Adrenal gland (tissue), 12 donors: ENCODE results near the gene ST6GALNAC3. TPM values are rescaled to one million over a fixed set of nuclear protein-coding genes. Genes with fewer than 3 reads are reported as not detected.
"Not testable (repeated sequence)": the region's sequence is repeated elsewhere in the genome, so short reads cannot be mapped to it uniquely, and the experiment has no call there.

Source experiments
- DNase-seq, 7 donors: peaks; one replicate each; pipeline ENCODE4 v3.0.0-alpha.2; 2019 to 2020
- H3K27ac ChIP-seq, 5 donors: fragments of 200-600 bp; sonication (generic) in 4 of 5; 1 replicate in 3 of 5; 2 replicates in 2 of 5; pipeline versions ENCODE4 v1.5.1 to v1.8.0; 2016 to 2020; ENCODE audit warnings: mild to moderate bottlenecking in 1 of 5
- H3K27me3 ChIP-seq: fragments of 200-600 bp; 2 replicates; pipeline ENCODE4 v1.8.0; 2021
- H3K36me3 ChIP-seq, 2 donors: fragments of 200-600 bp; replicated peaks in 1 of 2; 1 replicate in 1 of 2; 2 replicates in 1 of 2; pipeline versions ENCODE4 v1.5.1 to v1.8.0; 2018 to 2022
- H3K4me1 ChIP-seq, 2 donors: fragments of 200-600 bp; replicated peaks in 1 of 2; 1 replicate in 1 of 2; 2 replicates in 1 of 2; pipeline versions ENCODE4 v1.5.1 to v1.8.0; 2018 to 2021
- H3K4me3 ChIP-seq, 4 donors: fragments of 200-600 bp; sonication (generic) in 3 of 4; one replicate each; pipeline ENCODE4 v1.5.1; 2016 to 2018
- H3K9me3 ChIP-seq, 3 donors: fragments of 200-600 bp; sonication (generic) in 1 of 3; replicated peaks in 1 of 3; 1 replicate in 2 of 3; 2 replicates in 1 of 3; pipeline versions ENCODE4 v1.5.1 to v1.8.0; 2016 to 2021
- CTCF ChIP-seq, 6 experiments: fragments of 450-650 bp in 4 of 6; fragments of 200-600 bp in 2 of 6; sonication (generic) in 1 of 6; IDR thresholded peaks; 1 replicate in 5 of 6; 2 replicates in 1 of 6; pipeline versions ENCODE4 v1.5.1 to v1.8.0; 2016 to 2021; ENCODE audit warnings: antibody characterized with exemption in 6 of 6, mild to moderate bottlenecking in 2 of 6, moderate library complexity in 1 of 6
- POLR2A ChIP-seq, 2 donors: fragments of 450-650 bp; IDR thresholded peaks; one replicate each; pipeline ENCODE4 v1.6.1; 2017; ENCODE audit warnings: antibody characterized with exemption in 2 of 2, mild to moderate bottlenecking in 2 of 2, moderate library complexity in 1 of 2
- whole genome bisulfite sequencing, 4 donors: extraction: QIAGEN DNeasy Blood & Tissue Kit in 2 of 4; methylation state at CpG; one replicate each; pipeline versions ENCODE4 v1.1.5 to v1.1.7; 2013 to 2017; 5-methylcytosine and 5-hydroxymethylcytosine counted together
- intact Hi-C, 2 donors: fragments of 100-400 bp; cut with DNase I; formaldehyde crosslinking; loops; one replicate each; pipeline versions ENCODE4 v1.14.1 to v1.15.0; 2022 to 2023
- polyA plus RNA-seq, 3 donors: library from polyadenylated mRNA; stranded (reverse); fragments of 200-250 nt in 2 of 3; fragments of 350-450 nt in 1 of 3; fragmentation: Illumina TruSeq in 1 of 3; extraction: RNeasy Lipid Tissue Mini Kit (QIAGEN cat#74804) in 1 of 3; gene quantifications; one replicate each; pipeline ENCODE4 v1.2.3, GENCODE V29; 2013 to 2014
- total RNA-seq, 9 donors: library from RNA; depleted of rRNA in 4 of 9; stranded (reverse); fragments of >200 nt in 4 of 9; fragments of 120-200 nt in 1 of 9; fragmentation: NEBNext Ultra II Directional in 1 of 9; extraction: Animal tissue kit (Norgen Biotek cat#: 25700) in 1 of 9; gene quantifications; one replicate each; pipeline versions ENCODE4 v1.1.0 to v1.2.4, GENCODE V29; 2013 to 2023
- donor health status: healthy with polysubstance abuse.
- donor health status: Bipolar disorder and iron deficiency.
- donor health status: DM: yes; HTN: yes; CAD: no.
- donor health status: DM: no; HTN: no; CAD: no.
- donor health status: DM: no; HTN: no; CAD: no.
- donor health status: DM: yes; HTN: yes; CAD: no.

Gene ST6GALNAC3
- total and polyA plus RNA-seq, 12 donors, result 1.4 to 11.5 (median 5.9) TPM

GRCh38 chr1:76640723-76641122 lies 566.2 kb downstream of the ST6GALNAC3 start:
- TF ChIP-seq POLR2A (IDR thresholded peaks at IDR 0.05) (no peak), CTCF (IDR thresholded peaks at IDR 0.05) (no peak)
- no peak overlapping the region for H3K27ac ChIP-seq
- no peak overlapping the region for H3K4me3 ChIP-seq
- DNase-seq, result no peak
- no peaks in the 10 kb centered on the region for H3K9me3 ChIP-seq
- intact Hi-C loops, result no loop called here
- no peaks in the 10 kb centered on the region for H3K27me3 ChIP-seq
- no peaks in the 10 kb centered on the region for H3K4me1 ChIP-seq
- H3K36me3 ChIP-seq, result no peaks in the 10 kb centered on the region

GRCh38 chr1:76644139-76644538 lies 569.6 kb downstream of the ST6GALNAC3 start:
- H3K4me1 ChIP-seq, result no peaks in the 10 kb centered on the region
- H3K27ac ChIP-seq, result no peak overlapping the region
- no peak overlapping the region for H3K4me3 ChIP-seq
- no peak for DNase-seq
- intact Hi-C loops, result no loop called here
- no peak for TF ChIP-seq POLR2A (IDR thresholded peaks at IDR 0.05)
- no peak for TF ChIP-seq CTCF (IDR thresholded peaks at IDR 0.05)
- H3K27me3 ChIP-seq, result no peaks in the 10 kb centered on the region
- no peaks in the 10 kb centered on the region for H3K36me3 ChIP-seq
- H3K9me3 ChIP-seq, result no peaks in the 10 kb centered on the region
- 71 to 77% (median 73%) methylated on average over 5 of the region's 5 CpGs for WGBS, 4 donors

GRCh38 chr1:76652860-76653259 lies 578.3 kb downstream of the ST6GALNAC3 start:
- DNase-seq, H3K4me3 ChIP-seq, H3K9me3 ChIP-seq, H3K27me3 ChIP-seq, H3K27ac ChIP-seq, H3K36me3 ChIP-seq, H3K4me1 ChIP-seq, intact Hi-C loops: not testable (repeated sequence)
- 88 to 97% (median 92%) methylated on average over 5 of the region's 5 CpGs for WGBS, 4 donors

- 88 to 95% (median 92%) methylated on average over 2 of the region's 2 CpGs for WGBS, 4 donors
- TF ChIP-seq POLR2A (IDR thresholded peaks at IDR 0.05) (no peak), CTCF (IDR thresholded peaks at IDR 0.05) (no peak)
- intact Hi-C loops, result no loop called here
- Histone ChIP-seq H3K27me3 (no peaks in the 10 kb centered on the region), H3K9me3 (no peaks in the 10 kb centered on the region), H3K4me1 (no peaks in the 10 kb centered on the region), H3K36me3 (no peaks in the 10 kb centered on the region), H3K4me3 (no peak overlapping the region), H3K27ac (no peak overlapping the region)
- no peak for DNase-seq
These were observed 583.1 kb downstream of the ST6GALNAC3 start for GRCh38 chr1:76657623-76658022.

- 77 to 83% (median 82%) methylated on average over 4 of the region's 4 CpGs for WGBS, 4 donors
- Histone ChIP-seq H3K36me3 (no peaks in the 10 kb centered on the region), H3K27ac (no peak overlapping the region), H3K4me1 (no peaks in the 10 kb centered on the region), H3K27me3 (no peaks in the 10 kb centered on the region), H3K9me3 (no peaks in the 10 kb centered on the region), H3K4me3 (no peak overlapping the region)
- intact Hi-C loops, result no loop called here
- TF ChIP-seq POLR2A (IDR thresholded peaks at IDR 0.05) (no peak), CTCF (IDR thresholded peaks at IDR 0.05) (no peak)
- DNase-seq, result no peak
These were observed 584.8 kb downstream of the ST6GALNAC3 start for GRCh38 chr1:76659171-76659940.
